Omental fat pad (tissue), 4 donors: ENCODE measurements around the gene NAA50. TPM values are rescaled to one million over a fixed set of nuclear protein-coding genes. Genes with fewer than 3 reads are reported as not detected.

ENCODE experiments used
- ATAC-seq: fragments of 150-250 bp; one replicate; pipeline ENCODE4 v1.9.1; 2016; ENCODE audit warnings: mild to moderate bottlenecking, moderate library complexity; ENCODE audit not compliant: low FRiP score
- DNase-seq: peaks from one replicate; pipeline ENCODE4 v3.0.0-alpha.2; 2019; ENCODE audit warnings: low spot score
- total RNA-seq, 4 donors: library from RNA; depleted of rRNA; stranded (reverse); fragments of >200 nt; gene quantifications; one replicate each; pipeline ENCODE4 v1.1.0, GENCODE V29; 2016
- TF ChIP-seq, protein P1 (sequence below), 3 donors: fragments of 450-650 bp; IDR thresholded peaks; one replicate each; pipeline ENCODE4 v1.5.1; 2016 to 2017; ENCODE audit warnings: antibody characterized with exemption in 3 of 3, mild to moderate bottlenecking in 3 of 3, moderate library complexity in 2 of 3

The NAA50 gene
- total RNA-seq, 4 donors from 2014 or later = 64.9 to 185 (median 171) TPM

DNA sequence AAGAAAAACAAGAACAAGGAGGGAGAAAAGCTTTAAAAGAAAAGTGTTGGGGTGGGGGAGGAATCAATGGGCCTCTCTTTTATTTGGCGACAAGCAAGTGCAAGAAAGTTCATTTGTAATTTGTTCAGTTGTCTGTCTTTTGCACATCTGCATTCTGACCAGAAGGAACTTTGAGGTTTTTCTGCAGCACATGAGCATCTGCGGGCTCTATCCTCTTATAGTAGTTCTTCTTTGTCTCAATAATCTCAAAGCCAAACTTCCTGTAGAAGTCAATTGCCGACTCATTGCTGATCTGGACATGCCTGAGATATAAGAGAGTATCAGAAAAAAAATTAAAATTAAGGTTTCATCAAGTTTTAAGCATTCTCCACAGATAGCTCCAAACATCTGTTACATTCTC lies 24.4 kb downstream of the NAA50 start:
- ATAC-seq = no peak
- TF ChIP-seq, protein P1, sequence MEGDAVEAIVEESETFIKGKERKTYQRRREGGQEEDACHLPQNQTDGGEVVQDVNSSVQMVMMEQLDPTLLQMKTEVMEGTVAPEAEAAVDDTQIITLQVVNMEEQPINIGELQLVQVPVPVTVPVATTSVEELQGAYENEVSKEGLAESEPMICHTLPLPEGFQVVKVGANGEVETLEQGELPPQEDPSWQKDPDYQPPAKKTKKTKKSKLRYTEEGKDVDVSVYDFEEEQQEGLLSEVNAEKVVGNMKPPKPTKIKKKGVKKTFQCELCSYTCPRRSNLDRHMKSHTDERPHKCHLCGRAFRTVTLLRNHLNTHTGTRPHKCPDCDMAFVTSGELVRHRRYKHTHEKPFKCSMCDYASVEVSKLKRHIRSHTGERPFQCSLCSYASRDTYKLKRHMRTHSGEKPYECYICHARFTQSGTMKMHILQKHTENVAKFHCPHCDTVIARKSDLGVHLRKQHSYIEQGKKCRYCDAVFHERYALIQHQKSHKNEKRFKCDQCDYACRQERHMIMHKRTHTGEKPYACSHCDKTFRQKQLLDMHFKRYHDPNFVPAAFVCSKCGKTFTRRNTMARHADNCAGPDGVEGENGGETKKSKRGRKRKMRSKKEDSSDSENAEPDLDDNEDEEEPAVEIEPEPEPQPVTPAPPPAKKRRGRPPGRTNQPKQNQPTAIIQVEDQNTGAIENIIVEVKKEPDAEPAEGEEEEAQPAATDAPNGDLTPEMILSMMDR (IDR thresholded peaks at IDR 0.05) = no peak
- DNase-seq = no peak

DNA sequence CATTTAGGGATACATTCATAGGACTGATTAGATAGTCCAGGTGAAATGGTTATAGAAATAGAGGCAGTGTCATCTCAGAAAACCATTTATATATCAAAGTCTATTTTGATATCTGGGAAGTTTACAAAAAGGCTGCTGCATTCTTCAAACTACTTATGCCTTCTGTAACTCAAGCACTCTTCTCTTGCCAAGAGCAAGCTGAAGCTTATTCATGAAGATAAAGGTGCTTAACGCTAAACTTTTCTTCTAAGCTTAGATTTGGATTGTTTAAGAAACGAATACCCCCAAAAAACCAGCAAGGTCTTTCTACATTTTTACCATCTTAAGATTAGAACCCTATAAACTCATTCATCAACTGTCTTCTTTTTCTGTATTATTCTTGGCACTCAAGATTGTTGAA lies 26.3 kb downstream of the NAA50 start:
- TF ChIP-seq, protein P1 (IDR thresholded peaks at IDR 0.05) = no peak
- DNase-seq = no peak
- no peak for ATAC-seq

DNA sequence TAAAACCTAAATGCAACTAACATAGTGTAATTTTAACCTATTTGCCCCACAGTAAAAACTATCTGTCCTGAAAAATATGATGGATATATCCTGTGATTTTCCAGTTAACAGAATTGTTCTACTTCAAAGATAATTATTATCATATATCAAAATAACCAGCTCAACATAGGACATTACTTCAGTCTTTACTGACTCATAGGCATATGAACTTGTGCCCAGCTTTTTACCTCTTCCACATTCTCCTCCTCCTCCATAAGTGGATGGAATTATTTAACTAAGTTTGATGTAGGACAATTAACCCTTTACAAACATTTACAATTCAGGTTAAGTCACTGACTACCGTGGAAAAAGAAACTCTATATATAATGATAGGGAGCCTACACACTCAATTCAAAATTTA lies 26.8 kb downstream of the NAA50 start:
- DNase-seq (no peak), ATAC-seq (no peak)
- TF ChIP-seq, protein P1 (IDR thresholded peaks at IDR 0.05) = no peak

DNA sequence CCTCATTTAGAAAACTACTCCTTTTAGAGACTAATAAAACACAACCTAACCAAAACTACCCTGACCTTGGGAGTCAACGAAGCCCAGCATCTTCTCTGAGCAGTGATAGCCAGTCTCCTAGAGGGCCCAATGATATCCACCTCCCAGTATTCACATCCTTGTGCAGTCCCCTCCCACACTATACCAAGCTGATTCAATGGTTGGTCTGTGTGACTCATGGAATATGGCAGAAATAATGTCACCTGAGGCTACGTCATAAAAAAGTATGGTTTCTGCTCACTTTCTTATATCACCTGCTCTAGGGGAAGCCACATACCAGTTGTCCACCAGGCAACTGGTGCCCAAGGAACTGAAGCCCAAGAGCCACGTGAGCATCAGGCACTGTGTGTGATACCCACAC lies 28.2 kb downstream of the NAA50 start:
- TF ChIP-seq, protein P1 (IDR thresholded peaks at IDR 0.05) = no peak
- no peak for DNase-seq
- no peak for ATAC-seq

DNA sequence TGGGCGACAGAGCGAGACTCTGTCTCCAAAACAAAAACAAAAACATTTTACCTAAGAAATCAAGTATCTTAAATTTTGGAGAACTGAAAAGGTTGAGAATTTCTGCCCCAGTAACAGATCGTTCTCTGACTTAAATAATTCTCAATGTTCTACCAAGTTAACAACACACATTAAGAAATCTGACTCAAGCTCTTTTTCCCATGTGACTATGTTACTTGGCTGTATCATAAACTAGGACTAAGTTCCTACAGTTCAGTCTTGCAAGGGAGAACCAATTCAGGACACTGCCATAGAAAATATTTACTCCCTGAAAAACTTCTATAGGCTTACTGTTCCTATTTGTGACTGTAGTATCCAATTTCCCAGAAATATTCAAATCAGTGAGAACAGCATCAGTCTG lies 28.7 kb downstream of the NAA50 start:
- no peak for ATAC-seq
- DNase-seq = no peak
- TF ChIP-seq, protein P1 (IDR thresholded peaks at IDR 0.05) = no peak

DNA sequence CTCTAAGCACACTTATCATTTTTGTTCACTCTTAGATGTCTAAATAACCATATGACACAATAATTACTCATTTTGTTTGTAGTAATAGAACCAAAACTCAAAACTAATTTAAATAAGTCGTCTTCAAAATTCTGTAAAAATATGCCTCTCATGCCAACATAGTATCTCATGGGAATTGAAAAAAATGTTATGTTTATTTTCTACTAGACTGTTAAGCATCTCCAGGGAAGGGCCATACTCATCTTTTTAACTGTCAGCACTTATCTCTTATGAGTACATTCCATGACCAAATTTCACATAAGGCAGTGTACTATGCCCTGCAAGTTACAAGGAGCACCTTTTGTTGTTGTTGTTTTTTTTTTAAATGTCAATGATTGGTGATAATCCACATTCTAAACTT lies 31.3 kb downstream of the NAA50 start:
- DNase-seq (no peak), ATAC-seq (no peak)
- TF ChIP-seq, protein P1 (IDR thresholded peaks at IDR 0.05) = no peak

DNA sequence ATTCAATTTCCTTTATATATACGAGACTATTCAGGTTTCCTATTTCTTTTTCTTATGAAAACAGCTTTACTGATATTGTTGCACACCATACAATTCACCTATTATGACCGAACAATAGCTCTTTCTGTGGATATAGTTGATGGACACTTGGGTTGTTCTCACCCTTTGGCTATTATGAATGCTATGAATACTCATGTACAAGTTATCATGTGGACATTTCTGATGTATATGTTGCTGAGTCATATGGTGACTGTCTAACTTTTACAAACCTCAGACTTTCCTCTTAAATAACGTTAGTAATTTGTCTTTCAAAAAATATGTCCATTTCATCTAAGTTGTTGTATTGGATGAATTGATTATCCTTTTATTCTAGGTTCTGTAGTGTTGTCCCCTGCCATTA lies 33.9 kb downstream of the NAA50 start:
- TF ChIP-seq, protein P1 (IDR thresholded peaks at IDR 0.05) = no peak
- DNase-seq (no peak), ATAC-seq (no peak)
